Neutrophil (primary cell): ENCODE results near the gene TGIF2.
A peak's percentile ranks its signal among the peaks of the same experiment; 100 is the strongest.
"Not testable (repeated sequence)": the region's sequence is repeated elsewhere in the genome, so short reads cannot be mapped to it uniquely, and the experiment has no call there.

Experiments used
- H3K27ac ChIP-seq: fragments of 200-600 bp; sonication (generic); 2 replicates; pipeline ENCODE4 v1.5.1; 2016; ENCODE audit warnings: mild to moderate bottlenecking, moderate library complexity
- H3K27me3 ChIP-seq: fragments of 200-600 bp; sonication (generic); 2 replicates; pipeline ENCODE4 v1.6.0; 2016; ENCODE audit warnings: mild to moderate bottlenecking
- H3K36me3 ChIP-seq: fragments of 200-600 bp; sonication (generic); 2 replicates; pipeline ENCODE4 v1.5.1; 2017
- H3K4me1 ChIP-seq, 2 experiments: fragments of 200-600 bp in 1 of 2; sonication (generic) in 1 of 2; 1 replicate in 1 of 2; 2 replicates in 1 of 2; pipeline versions ENCODE4 v1.5.1 to v1.6.1; 2013 to 2016; ENCODE audit warnings: low read depth in 1 of 2, low read length in 1 of 2, mild to moderate bottlenecking in 1 of 2, moderate library complexity in 1 of 2; ENCODE audit not compliant: control insufficient read depth in 1 of 2, insufficient read depth in 1 of 2
- H3K4me3 ChIP-seq, 2 experiments: fragments of 200-600 bp in 1 of 2; sonication (generic) in 1 of 2; 1 replicate in 1 of 2; 2 replicates in 1 of 2; pipeline ENCODE4 v1.5.1; 2013 to 2016; ENCODE audit warnings: low read depth in 1 of 2, low read length in 1 of 2, mild to moderate bottlenecking in 1 of 2, moderate library complexity in 1 of 2
- H3K9me3 ChIP-seq: fragments of 200-600 bp; sonication (generic); 2 replicates; pipeline ENCODE4 v1.5.1; 2016
- TF ChIP-seq, protein P1 (sequence below): fragments of 200-600 bp; sonication (generic); IDR thresholded peaks from 2 replicates; pipeline ENCODE4 v1.5.1; 2016; ENCODE audit warnings: antibody characterized with exemption

Gene TGIF2

DNA sequence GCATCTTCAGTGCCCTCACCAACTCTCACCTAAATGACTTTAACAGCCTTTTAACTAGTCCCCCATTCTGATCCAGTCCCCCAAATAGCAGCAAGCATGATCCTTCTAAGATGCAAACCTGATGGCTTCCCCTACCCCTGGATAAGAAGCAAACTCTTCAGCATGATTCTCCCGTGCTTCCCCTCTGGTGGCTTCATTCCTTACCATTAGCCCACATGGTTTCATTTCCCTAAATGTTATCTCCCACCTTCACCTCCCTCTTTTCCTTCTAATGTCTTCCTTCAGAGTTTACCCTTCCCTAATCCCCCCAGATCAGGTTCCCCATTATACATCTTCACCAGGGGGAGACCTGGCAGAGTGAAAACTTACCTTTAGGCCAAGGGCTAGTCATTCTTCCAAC lies 28.1 kb downstream of the TGIF2 start:
- H3K4me3 ChIP-seq, result no peak overlapping the region
- no peak overlapping the region for H3K27ac ChIP-seq
- no peaks in the 10 kb centered on the region for H3K9me3 ChIP-seq
- TF ChIP-seq, protein P1, sequence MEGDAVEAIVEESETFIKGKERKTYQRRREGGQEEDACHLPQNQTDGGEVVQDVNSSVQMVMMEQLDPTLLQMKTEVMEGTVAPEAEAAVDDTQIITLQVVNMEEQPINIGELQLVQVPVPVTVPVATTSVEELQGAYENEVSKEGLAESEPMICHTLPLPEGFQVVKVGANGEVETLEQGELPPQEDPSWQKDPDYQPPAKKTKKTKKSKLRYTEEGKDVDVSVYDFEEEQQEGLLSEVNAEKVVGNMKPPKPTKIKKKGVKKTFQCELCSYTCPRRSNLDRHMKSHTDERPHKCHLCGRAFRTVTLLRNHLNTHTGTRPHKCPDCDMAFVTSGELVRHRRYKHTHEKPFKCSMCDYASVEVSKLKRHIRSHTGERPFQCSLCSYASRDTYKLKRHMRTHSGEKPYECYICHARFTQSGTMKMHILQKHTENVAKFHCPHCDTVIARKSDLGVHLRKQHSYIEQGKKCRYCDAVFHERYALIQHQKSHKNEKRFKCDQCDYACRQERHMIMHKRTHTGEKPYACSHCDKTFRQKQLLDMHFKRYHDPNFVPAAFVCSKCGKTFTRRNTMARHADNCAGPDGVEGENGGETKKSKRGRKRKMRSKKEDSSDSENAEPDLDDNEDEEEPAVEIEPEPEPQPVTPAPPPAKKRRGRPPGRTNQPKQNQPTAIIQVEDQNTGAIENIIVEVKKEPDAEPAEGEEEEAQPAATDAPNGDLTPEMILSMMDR, result no peak
- H3K36me3 ChIP-seq, result no peaks in the 10 kb centered on the region
- no peaks in the 10 kb centered on the region for H3K27me3 ChIP-seq
- H3K4me1 ChIP-seq, result peaks cover 23 to 25% of the 10 kb centered on the region in 2 experiments

DNA sequence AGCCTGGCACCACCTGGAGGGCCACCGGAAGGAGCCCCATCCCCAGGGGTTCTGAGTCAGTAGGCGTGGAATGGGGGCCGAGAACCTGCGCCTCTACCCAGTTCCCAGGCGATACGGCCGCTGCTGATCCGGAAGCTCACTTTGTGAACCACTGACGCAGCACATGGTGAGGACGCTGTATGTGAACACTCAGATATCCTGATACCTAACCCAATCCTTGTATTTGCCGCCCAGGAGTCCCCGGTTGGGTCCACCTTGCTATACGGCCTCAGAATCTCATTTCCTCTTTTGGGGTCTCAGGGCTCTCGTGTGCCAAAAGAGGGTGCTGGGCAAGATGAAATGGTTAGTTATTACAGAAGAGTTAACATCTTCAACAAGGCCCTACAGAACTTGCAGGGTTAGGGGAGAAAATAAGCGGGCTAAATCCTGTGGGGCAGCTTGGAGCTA lies 31.6 kb downstream of the TGIF2 start:
- H3K4me1 ChIP-seq, result peaks cover 33 to 42% of the 10 kb centered on the region in 2 experiments

DNA sequence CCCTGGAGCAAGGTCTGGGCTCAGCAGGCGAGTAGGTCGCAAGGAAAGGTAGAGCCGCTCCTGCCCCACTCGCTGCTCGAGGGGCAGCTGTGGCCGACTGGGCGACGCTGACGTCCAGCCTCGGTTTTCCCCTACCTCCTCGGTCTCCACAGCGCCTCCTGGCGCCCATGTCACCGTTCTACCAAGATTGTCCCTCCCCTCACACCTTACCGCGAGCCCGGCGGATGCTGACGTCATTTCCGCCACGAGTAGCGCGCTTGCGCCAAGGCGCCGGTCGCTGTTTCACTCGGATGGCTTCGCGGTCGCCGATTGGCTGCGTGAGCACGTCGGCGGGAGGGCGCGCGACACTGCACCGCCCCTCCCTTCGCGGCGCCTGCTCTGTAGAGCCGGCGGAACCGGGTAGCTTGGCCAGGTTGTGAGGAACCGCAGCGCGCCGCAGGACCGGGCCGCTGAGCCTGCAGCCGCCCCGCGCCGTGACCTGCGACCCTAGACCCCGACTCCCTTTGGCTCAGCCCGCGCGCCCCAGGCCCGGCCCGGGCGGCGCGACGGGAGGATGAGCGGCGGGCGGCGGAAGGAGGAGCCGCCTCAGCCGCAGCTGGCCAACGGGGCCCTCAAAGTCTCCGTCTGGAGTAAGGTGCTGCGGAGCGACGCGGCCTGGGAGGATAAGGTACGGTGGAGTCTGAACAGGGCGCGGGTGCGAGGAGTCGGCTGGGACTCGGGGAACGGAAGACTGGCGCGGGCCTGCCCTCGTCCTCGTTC lies 32.2 kb downstream of the TGIF2 start, which contains the start of gene RAB5IF:
TSS of gene RAB5IF (plus strand) at position 381 of the 759 bp plus-strand sequence. CDS start at position 554, 173 bp downstream.
- Histone ChIP-seq H3K27ac (peak within 1 kb of the TSS; percentile 94), H3K9me3 (no peaks in the 10 kb centered on the region), H3K27me3 (no peaks in the 10 kb centered on the region), H3K36me3 (peaks cover 30% of the 10 kb centered on the region), H3K4me3 (peak within 1 kb of the TSS; percentile 92 to 98), H3K4me1 (peaks cover 29 to 39% of the 10 kb centered on the region in 2 experiments)
- TF ChIP-seq, protein P1, result peak; percentile 98

More for the DNA sequence above, 31.6 kb downstream of the TGIF2 start:
- peaks cover 24% of the 10 kb centered on the region for H3K36me3 ChIP-seq
- H3K27me3 ChIP-seq, result no peaks in the 10 kb centered on the region
- H3K9me3 ChIP-seq, result no peaks in the 10 kb centered on the region
- TF ChIP-seq, protein P1, result no peak
- peak overlapping the region; percentile 94 for H3K27ac ChIP-seq
- H3K4me3 ChIP-seq, result peak overlapping the region; percentile 92 to 98

DNA sequence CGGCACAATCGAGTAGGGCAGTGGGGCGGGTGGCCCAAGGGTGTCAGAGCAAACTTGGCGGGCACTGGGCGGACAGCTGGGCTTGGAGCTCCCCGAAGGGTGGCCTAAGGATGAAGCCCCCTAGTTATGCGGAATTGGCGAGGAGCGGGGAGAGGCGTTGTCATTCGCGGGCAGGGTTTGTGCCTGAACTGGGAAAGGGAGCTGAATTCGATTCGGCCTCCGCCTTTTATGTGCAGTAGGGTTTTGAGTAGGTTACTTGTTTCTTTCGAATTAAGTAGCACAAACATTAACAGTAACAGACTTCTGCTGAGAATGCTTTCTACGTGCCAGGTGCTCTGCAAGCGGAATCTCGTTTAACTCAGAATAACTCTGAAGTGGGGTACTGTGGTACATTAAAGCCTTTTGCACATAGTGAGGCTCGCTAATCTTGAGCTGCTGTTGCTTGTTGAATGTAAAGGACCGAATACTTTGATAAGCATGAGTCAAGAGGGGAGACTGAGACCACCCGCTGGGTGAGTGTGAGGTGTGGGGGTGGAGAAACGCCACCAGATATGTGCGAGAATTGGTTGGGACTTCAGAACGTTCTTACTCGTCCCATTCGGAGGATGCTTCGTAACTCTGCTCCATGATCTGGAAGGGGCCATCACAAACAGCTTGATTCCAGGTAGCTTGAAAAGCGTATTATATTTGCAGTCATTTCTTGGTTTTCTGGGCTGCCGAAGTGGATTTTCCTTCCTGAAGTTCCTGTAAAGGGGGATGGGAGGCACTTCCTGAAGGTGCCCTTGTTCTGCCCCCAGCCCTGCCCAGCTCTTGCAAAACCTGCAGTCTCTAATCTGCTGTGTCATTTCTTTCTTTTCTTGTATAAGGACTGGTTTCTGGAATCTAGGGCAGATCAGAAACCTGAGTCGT lies 33.0 kb downstream of the TGIF2 start:
- TF ChIP-seq, protein P1, result no peak
- peaks cover 39% of the 10 kb centered on the region for H3K36me3 ChIP-seq
- no peaks in the 10 kb centered on the region for H3K9me3 ChIP-seq
- no peaks in the 10 kb centered on the region for H3K27me3 ChIP-seq
- H3K4me1 ChIP-seq, result peaks cover 29 to 39% of the 10 kb centered on the region in 2 experiments
- peak overlapping the region; percentile 94 for H3K27ac ChIP-seq
- peak overlapping the region; percentile 92 to 98 for H3K4me3 ChIP-seq

DNA sequence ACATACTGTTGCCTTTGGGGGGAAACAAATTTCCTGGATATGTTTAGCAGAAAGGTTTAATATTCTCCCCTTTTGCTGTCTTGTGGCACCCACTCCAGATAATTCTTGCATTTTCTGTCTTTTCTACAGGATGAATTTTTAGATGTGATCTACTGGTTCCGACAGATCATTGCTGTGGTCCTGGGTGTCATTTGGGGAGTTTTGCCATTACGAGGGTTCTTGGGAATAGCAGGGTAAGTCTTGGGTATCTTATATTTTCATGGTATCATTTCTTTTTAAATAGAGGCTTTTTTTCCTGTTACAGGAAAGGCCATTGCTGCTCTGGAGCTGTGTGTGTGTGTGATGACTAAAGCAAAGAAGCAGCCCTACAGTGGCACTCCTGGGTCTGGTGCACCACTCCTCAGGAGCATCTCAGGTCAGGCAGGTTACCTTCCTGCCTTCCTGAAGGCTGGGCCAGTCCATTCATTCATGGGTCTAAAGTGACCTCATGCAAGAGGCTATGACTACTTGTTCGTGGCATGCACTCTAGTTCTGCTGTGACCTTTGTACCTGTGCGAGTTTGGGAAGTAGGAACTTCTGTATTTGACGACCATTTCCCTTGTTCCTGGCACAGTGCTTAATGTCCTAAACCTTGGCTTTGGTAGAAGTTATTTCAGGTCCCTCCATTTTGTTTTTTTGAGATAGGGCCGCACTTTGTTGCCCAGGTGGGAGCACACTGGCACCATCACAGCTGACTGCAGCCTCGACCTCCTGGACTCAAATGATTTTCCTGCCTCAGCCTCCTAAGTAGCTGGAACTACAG lies 34.4 kb downstream of the TGIF2 start:
- Histone ChIP-seq H3K4me3 (peak overlapping the region; percentile 92 to 98), H3K27me3 (no peaks in the 10 kb centered on the region), H3K9me3 (no peaks in the 10 kb centered on the region), H3K4me1 (peaks cover 29 to 39% of the 10 kb centered on the region in 2 experiments), H3K36me3 (peaks cover 53% of the 10 kb centered on the region), H3K27ac (peak overlapping the region; percentile 94)
- TF ChIP-seq, protein P1, result no peak

DNA sequence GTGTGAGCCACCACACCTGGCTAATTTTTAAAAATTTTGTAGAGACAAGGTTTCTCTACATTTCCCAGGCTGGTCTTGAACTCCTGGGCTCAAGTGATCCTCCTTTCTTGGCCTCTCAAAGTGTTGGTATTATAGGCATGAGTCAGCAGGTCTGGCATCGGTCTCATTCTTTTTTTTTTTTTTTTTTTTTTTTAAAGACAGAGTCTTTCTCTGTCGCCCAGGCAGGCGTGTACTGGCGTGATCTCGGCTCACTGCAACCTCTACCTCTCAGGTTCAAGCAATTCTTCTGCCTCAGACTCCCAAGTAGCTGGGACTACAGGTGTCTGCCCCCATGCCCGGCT lies 35.0 kb downstream of the TGIF2 start:
- H3K9me3 ChIP-seq, H3K27me3 ChIP-seq: not testable (repeated sequence)
- peak overlapping the region; percentile 94 for H3K27ac ChIP-seq
- H3K4me3 ChIP-seq, result peak overlapping the region; percentile 92 to 98
- H3K4me1 ChIP-seq, result peaks cover 29 to 39% of the 10 kb centered on the region in 2 experiments
- H3K36me3 ChIP-seq, result peaks cover 58% of the 10 kb centered on the region
